Measurements from ENCODE around the gene ZNF488. TPM values are rescaled to one million over a fixed set of nuclear protein-coding genes. Genes with fewer than 3 reads are reported as not detected.

The ZNF488 gene
- total RNA-seq, 4 donors from 2014 or later = 0.19 TPM; not detected in 3

GRCh38 chr10:47322300-47323061 lies 61.6 kb downstream of the ZNF488 start, which contains the start of gene GDF2:
GDF2 (plus strand) TSS chr10:47322454; CDS start chr10:47322669, 215 bp downstream.
- no peak for TF ChIP-seq CTCF (IDR thresholded peaks at IDR 0.05; ENCODE audit: low read depth)

GRCh38 chr10:47321521-47322195 lies 62.4 kb downstream of the ZNF488 start:
- no peak for TF ChIP-seq CTCF (IDR thresholded peaks at IDR 0.05; ENCODE audit: low read depth)

- no peak for TF ChIP-seq CTCF (IDR thresholded peaks at IDR 0.05; ENCODE audit: low read depth)
Observed at GRCh38 chr10:47320812-47321211, 63.3 kb downstream of the ZNF488 start.

GRCh38 chr10:47319784-47320183 lies 64.3 kb downstream of the ZNF488 start:
- TF ChIP-seq CTCF (IDR thresholded peaks at IDR 0.05; ENCODE audit: low read depth) = no peak

- TF ChIP-seq CTCF (IDR thresholded peaks at IDR 0.05; ENCODE audit: low read depth) = no peak
Observed at GRCh38 chr10:47318706-47319105, 65.4 kb downstream of the ZNF488 start.

- no peak for TF ChIP-seq CTCF (IDR thresholded peaks at IDR 0.05; ENCODE audit: low read depth)
Observed at GRCh38 chr10:47317251-47317650, 66.8 kb downstream of the ZNF488 start.

- no peak for TF ChIP-seq CTCF (IDR thresholded peaks at IDR 0.05; ENCODE audit: low read depth)
Observed at GRCh38 chr10:47316131-47316530, 68.0 kb downstream of the ZNF488 start.
